ENCODE results near the gene TCOF1.

The TCOF1 gene

GRCh38 chr5:150440948-150441812 lies 83.7 kb downstream of the TCOF1 start:
- H3K9me3 Mint-ChIP-seq, result no peaks in the 10 kb centered on the region
- H3K36me3 Mint-ChIP-seq (ENCODE audit: low read depth), result peaks cover 45% of the 10 kb centered on the region
- H3K27ac Mint-ChIP-seq, result peak overlapping the region; percentile 1
- peaks cover 4% of the 10 kb centered on the region for H3K27me3 Mint-ChIP-seq
- intact Hi-C loops (cut with micrococcal nuclease), result no loop called here
- peaks cover 17% of the 10 kb centered on the region for H3K4me1 Mint-ChIP-seq (ENCODE audit: low read depth)
- H3K4me3 Mint-ChIP-seq, result no peak overlapping the region

GRCh38 chr5:150441813-150442698 lies 84.6 kb downstream of the TCOF1 start:
- Mint-ChIP-seq H3K4me3 (no peak overlapping the region), H3K9me3 (no peaks in the 10 kb centered on the region), H3K4me1 (ENCODE audit: low read depth) (peaks cover 14% of the 10 kb centered on the region), H3K27me3 (peaks cover under 1% of the 10 kb centered on the region), H3K27ac (no peak overlapping the region), H3K36me3 (ENCODE audit: low read depth) (peaks cover 54% of the 10 kb centered on the region)
- intact Hi-C loops (cut with micrococcal nuclease), result no loop called here

GRCh38 chr5:150442699-150443080 lies 85.2 kb downstream of the TCOF1 start:
- no peak overlapping the region for H3K4me3 Mint-ChIP-seq
- no peaks in the 10 kb centered on the region for H3K27me3 Mint-ChIP-seq
- H3K9me3 Mint-ChIP-seq, result no peaks in the 10 kb centered on the region
- peaks cover 60% of the 10 kb centered on the region for H3K36me3 Mint-ChIP-seq (ENCODE audit: low read depth)
- peaks cover 19% of the 10 kb centered on the region for H3K4me1 Mint-ChIP-seq (ENCODE audit: low read depth)
- H3K27ac Mint-ChIP-seq, result no peak overlapping the region
- intact Hi-C loops (cut with micrococcal nuclease), result no loop called here

GRCh38 chr5:150443242-150444075 lies 86.0 kb downstream of the TCOF1 start:
- H3K27ac Mint-ChIP-seq, result no peak overlapping the region
- H3K36me3 Mint-ChIP-seq (ENCODE audit: low read depth), result peaks cover 68% of the 10 kb centered on the region
- intact Hi-C loops (cut with micrococcal nuclease), result no loop called here
- peaks cover 26% of the 10 kb centered on the region for H3K4me1 Mint-ChIP-seq (ENCODE audit: low read depth)
- no peaks in the 10 kb centered on the region for H3K9me3 Mint-ChIP-seq
- H3K27me3 Mint-ChIP-seq, result no peaks in the 10 kb centered on the region
- H3K4me3 Mint-ChIP-seq, result no peak overlapping the region

GRCh38 chr5:150444770-150445169 lies 87.3 kb downstream of the TCOF1 start:
- H3K4me3 Mint-ChIP-seq, result no peak overlapping the region
- no peaks in the 10 kb centered on the region for H3K9me3 Mint-ChIP-seq
- H3K27ac Mint-ChIP-seq, result no peak overlapping the region
- peaks cover 81% of the 10 kb centered on the region for H3K36me3 Mint-ChIP-seq (ENCODE audit: low read depth)
- no peaks in the 10 kb centered on the region for H3K27me3 Mint-ChIP-seq
- intact Hi-C loops (cut with micrococcal nuclease), result no loop called here
- peaks cover 31% of the 10 kb centered on the region for H3K4me1 Mint-ChIP-seq (ENCODE audit: low read depth)

GRCh38 chr5:150446088-150446487 lies 88.6 kb downstream of the TCOF1 start:
- intact Hi-C loops (cut with micrococcal nuclease), result no loop called here
- Mint-ChIP-seq H3K4me3 (no peak overlapping the region), H3K4me1 (ENCODE audit: low read depth) (peaks cover 28% of the 10 kb centered on the region), H3K27me3 (no peaks in the 10 kb centered on the region), H3K27ac (peak overlapping the region; percentile 7), H3K9me3 (no peaks in the 10 kb centered on the region), H3K36me3 (ENCODE audit: low read depth) (peaks cover 74% of the 10 kb centered on the region)

- H3K4me1 Mint-ChIP-seq (ENCODE audit: low read depth), result peaks cover 26% of the 10 kb centered on the region
- intact Hi-C loops (cut with micrococcal nuclease), result no loop called here
- no peaks in the 10 kb centered on the region for H3K9me3 Mint-ChIP-seq
- no peaks in the 10 kb centered on the region for H3K27me3 Mint-ChIP-seq
- peaks cover 71% of the 10 kb centered on the region for H3K36me3 Mint-ChIP-seq (ENCODE audit: low read depth)
- no peak overlapping the region for H3K4me3 Mint-ChIP-seq
- peak overlapping the region; percentile 7 for H3K27ac Mint-ChIP-seq
These were observed 89.1 kb downstream of the TCOF1 start for GRCh38 chr5:150446583-150446982.

- no peaks in the 10 kb centered on the region for H3K9me3 Mint-ChIP-seq
- no peaks in the 10 kb centered on the region for H3K27me3 Mint-ChIP-seq
- no peak overlapping the region for H3K27ac Mint-ChIP-seq
- H3K4me3 Mint-ChIP-seq, result no peak overlapping the region
- H3K4me1 Mint-ChIP-seq (ENCODE audit: low read depth), result peaks cover 26% of the 10 kb centered on the region
- intact Hi-C loops (cut with micrococcal nuclease), result no loop called here
- peaks cover 71% of the 10 kb centered on the region for H3K36me3 Mint-ChIP-seq (ENCODE audit: low read depth)
These were observed 89.7 kb downstream of the TCOF1 start for GRCh38 chr5:150447188-150447587.

GRCh38 chr5:150448334-150448733 lies 90.8 kb downstream of the TCOF1 start:
- Mint-ChIP-seq H3K36me3 (ENCODE audit: low read depth) (peaks cover 66% of the 10 kb centered on the region), H3K27me3 (no peaks in the 10 kb centered on the region)
- intact Hi-C loops (cut with micrococcal nuclease), result no loop called here

GRCh38 chr5:150448952-150449516 lies 91.5 kb downstream of the TCOF1 start:
- Mint-ChIP-seq H3K4me3 (peak overlapping the region; percentile 85), H3K4me1 (ENCODE audit: low read depth) (peaks cover 26% of the 10 kb centered on the region), H3K27ac (peak overlapping the region; percentile 98), H3K36me3 (ENCODE audit: low read depth) (peaks cover 59% of the 10 kb centered on the region), H3K27me3 (no peaks in the 10 kb centered on the region), H3K9me3 (no peaks in the 10 kb centered on the region)
- intact Hi-C loops (cut with micrococcal nuclease), result no loop called here

More at GRCh38 chr5:150448334-150448733, 90.8 kb downstream of the TCOF1 start:
- H3K9me3 Mint-ChIP-seq, result no peaks in the 10 kb centered on the region
- H3K27ac Mint-ChIP-seq, result peak overlapping the region; percentile 98
- H3K4me3 Mint-ChIP-seq, result peak overlapping the region; percentile 85
- H3K4me1 Mint-ChIP-seq (ENCODE audit: low read depth), result peaks cover 26% of the 10 kb centered on the region

All from dendritic cell treated with granulocyte-macrophage colony-stimulating factor and Interleukin-4, amounts not matched to agents 40 ng/mL and 50 ng/mL, for 4 days (primary cell).